H9 (cell line): Measurements from ENCODE around the gene UBFD1. TPM values are rescaled to one million over a fixed set of nuclear protein-coding genes. Genes with fewer than 3 reads are reported as not detected.

Experiments
- DNase-seq: peaks from one replicate; pipeline ENCODE4 v3.0.0-alpha.2; 2017
- H2AFZ ChIP-seq: one replicate; pipeline ENCODE4 v1.6.1; 2013; ENCODE audit warnings: mild to moderate bottlenecking, low read length, control low read depth, moderate library complexity
- H2AK5ac ChIP-seq: 2 replicates; pipeline ENCODE4 v1.6.1; 2013; ENCODE audit warnings: low read length, control low read depth, mixed read lengths; ENCODE audit not compliant: insufficient read length
- H2BK120ac ChIP-seq: one replicate; pipeline ENCODE4 v1.6.1; 2013; ENCODE audit warnings: low read depth, mild to moderate bottlenecking, low read length, control low read depth, inconsistent platforms; ENCODE audit not compliant: poor library complexity, severe bottlenecking
- H2BK12ac ChIP-seq: 2 replicates; pipeline ENCODE4 v1.6.1; 2013; ENCODE audit warnings: low read length, control low read depth, mixed read lengths, low read depth; ENCODE audit not compliant: insufficient read length
- H2BK15ac ChIP-seq: 2 replicates; pipeline ENCODE4 v1.6.1; 2013; ENCODE audit warnings: low read depth, low read length, control low read depth
- H2BK20ac ChIP-seq: one replicate; pipeline ENCODE4 v1.6.1; 2013; ENCODE audit warnings: low read depth, mild to moderate bottlenecking, low read length, control low read depth, inconsistent platforms; ENCODE audit not compliant: poor library complexity, severe bottlenecking
- H2BK5ac ChIP-seq: 2 replicates; pipeline ENCODE4 v1.6.1; 2013; ENCODE audit warnings: low read length, control low read depth, mixed read lengths; ENCODE audit not compliant: insufficient read length
- H3K14ac ChIP-seq: 2 replicates; pipeline ENCODE4 v1.6.1; 2013; ENCODE audit warnings: low read length, control low read depth; ENCODE audit not compliant: insufficient read depth
- H3K18ac ChIP-seq: 2 replicates; pipeline ENCODE4 v1.6.1; 2013; ENCODE audit warnings: low read depth, mild to moderate bottlenecking, mixed read lengths, low read length, control low read depth; ENCODE audit not compliant: insufficient read length
- H3K23ac ChIP-seq: 2 replicates; pipeline ENCODE4 v1.6.1; 2013; ENCODE audit warnings: low read length, control low read depth, mixed read lengths, low read depth; ENCODE audit not compliant: insufficient read length
- H3K23me2 ChIP-seq: 2 replicates; pipeline ENCODE4 v1.6.1; 2013; ENCODE audit warnings: low read depth, mild to moderate bottlenecking, mixed read lengths, low read length, control low read depth; ENCODE audit not compliant: insufficient read length, poor library complexity, severe bottlenecking
- H3K27ac ChIP-seq: 2 replicates; pipeline ENCODE4 v1.5.1; 2013; ENCODE audit warnings: low read length, control low read depth, mixed read lengths, low read depth; ENCODE audit not compliant: insufficient read length
- H3K27me3 ChIP-seq: 2 replicates; pipeline ENCODE4 v1.6.1; 2013; ENCODE audit warnings: low read length, control low read depth, inconsistent platforms; ENCODE audit not compliant: insufficient read depth
- H3K4ac ChIP-seq: 2 replicates; pipeline ENCODE4 v1.6.1; 2013; ENCODE audit warnings: low read depth, mild to moderate bottlenecking, control low read depth, inconsistent platforms, low read length, moderate library complexity
- H3K4me1 ChIP-seq: 2 replicates; pipeline ENCODE4 v1.6.1; 2013; ENCODE audit warnings: low read length, control low read depth, inconsistent platforms; ENCODE audit not compliant: insufficient read depth
- H3K4me2 ChIP-seq: 2 replicates; pipeline ENCODE4 v1.6.1; 2013; ENCODE audit warnings: low read length, control low read depth, mixed read lengths; ENCODE audit not compliant: insufficient read length, insufficient read depth
- H3K56ac ChIP-seq: 2 replicates; pipeline ENCODE4 v1.6.1; 2013; ENCODE audit warnings: low read depth, mild to moderate bottlenecking, mixed read lengths, low read length, control low read depth; ENCODE audit not compliant: insufficient read length
- H3K79me1 ChIP-seq: 2 replicates; pipeline ENCODE4 v1.6.1; 2013; ENCODE audit warnings: low read depth, mild to moderate bottlenecking, moderate library complexity, low read length, control low read depth, inconsistent platforms; ENCODE audit not compliant: insufficient read depth, poor library complexity, severe bottlenecking
- H3K79me2 ChIP-seq: 2 replicates; pipeline ENCODE4 v1.6.1; 2013; ENCODE audit warnings: low read length, control low read depth, inconsistent platforms; ENCODE audit not compliant: insufficient read depth
- H3K9ac ChIP-seq: 2 replicates; pipeline ENCODE4 v1.6.1; 2013; ENCODE audit warnings: low read length, control low read depth, mixed read lengths; ENCODE audit not compliant: insufficient read length; ENCODE audit errors: extremely low read depth
- H3K9me3 ChIP-seq: one replicate; pipeline ENCODE4 v1.6.1; 2013; ENCODE audit warnings: low read depth, low read length, inconsistent platforms; ENCODE audit not compliant: control insufficient read depth
- H3T11ph ChIP-seq: one replicate; pipeline ENCODE4 v1.6.1; 2013; ENCODE audit warnings: mild to moderate bottlenecking, low read length, control low read depth, inconsistent platforms
- H4K20me1 ChIP-seq: one replicate; pipeline ENCODE4 v1.6.1; 2013; ENCODE audit not compliant: control insufficient read depth, insufficient read length, insufficient read depth
- H4K5ac ChIP-seq: 2 replicates; pipeline ENCODE4 v1.6.1; 2013; ENCODE audit warnings: low read depth, mild to moderate bottlenecking, mixed read lengths, low read length, control low read depth; ENCODE audit not compliant: insufficient read length
- H4K8ac ChIP-seq: replicated peaks from 2 replicates; pipeline ENCODE4 v1.6.1; 2013; ENCODE audit warnings: low read length, control low read depth, mixed read lengths, low read depth; ENCODE audit not compliant: insufficient read length
- H4K91ac ChIP-seq: 2 replicates; pipeline ENCODE4 v1.6.1; 2013; ENCODE audit warnings: low read depth, mild to moderate bottlenecking, moderate library complexity, mixed read lengths, low read length, control low read depth; ENCODE audit not compliant: insufficient read length
- H3K27ac Mint-ChIP-seq, 3 experiments: 2 replicates in 2 of 3; 3 replicates in 1 of 3; pipeline ENCODE4 v1.8.0; 2020 to 2021; ENCODE audit warnings: mixed read lengths in 3 of 3, mild to moderate bottlenecking in 1 of 3, moderate library complexity in 1 of 3
- H3K27me3 Mint-ChIP-seq: 2 replicates; pipeline ENCODE4 v1.8.0; 2021; ENCODE audit warnings: low read depth, mild to moderate bottlenecking, moderate library complexity, mixed read lengths
- H3K36me3 Mint-ChIP-seq, 3 experiments: 2 replicates in 2 of 3; 3 replicates in 1 of 3; pipeline ENCODE4 v1.8.0; 2020 to 2021; ENCODE audit warnings: low read depth in 3 of 3, mixed read lengths in 3 of 3; ENCODE audit not compliant: insufficient read depth in 1 of 3
- H3K4me1 Mint-ChIP-seq, 2 experiments: 2 replicates each; pipeline ENCODE4 v1.8.0; 2020; ENCODE audit warnings: mixed read lengths in 2 of 2
- H3K4me3 Mint-ChIP-seq, 2 experiments: 2 replicates in 1 of 2; 3 replicates in 1 of 2; pipeline ENCODE4 v1.8.0; 2020 to 2021; ENCODE audit warnings: mild to moderate bottlenecking in 2 of 2, mixed read lengths in 2 of 2, moderate library complexity in 1 of 2
- H3K9me3 Mint-ChIP-seq, 2 experiments: 2 replicates in 1 of 2; 3 replicates in 1 of 2; pipeline ENCODE4 v1.8.0; 2020; ENCODE audit warnings: mild to moderate bottlenecking in 2 of 2, mixed read lengths in 2 of 2, moderate library complexity in 1 of 2
- CTCF ChIP-seq: fragments of 200-600 bp; sonication (generic); conservative IDR thresholded peaks from 3 replicates; pipeline ENCODE4 v1.8.0; 2021; ENCODE audit warnings: antibody characterized with exemption, mild to moderate bottlenecking
- WGBS: extraction: QIAGEN DNeasy Blood & Tissue Kit; methylation state at CpG from one replicate; pipeline ENCODE4 v1.1.7; 2013; ENCODE audit warnings: missing lambda C conversion rate, low lambda C conversion rate, mixed read lengths; ENCODE audit not compliant: insufficient read length; ENCODE audit errors: extremely low coverage; 5-methylcytosine and 5-hydroxymethylcytosine counted together
- total RNA-seq: library from RNA; stranded (reverse); gene quantifications from 2 replicates; pipeline ENCODE4 v1.2.1, GENCODE V29; 2021

UBFD1 gene
- total RNA-seq, 1 experiment from 2014 or later = 107 TPM

- Histone ChIP-seq H3K4me1 (no peaks in the 10 kb centered on the region), H2AK5ac (no peak overlapping the region), H4K8ac (no peak overlapping the region), H3K79me1 (no peaks in the 10 kb centered on the region), H3K14ac (no peak overlapping the region), H3K23me2 (no peaks in the 10 kb centered on the region), H3K27me3 (no peaks in the 10 kb centered on the region), H2AFZ (no peak overlapping the region), H3K4me2 (no peak overlapping the region), H2BK20ac (no peak overlapping the region), H2BK120ac (no peak overlapping the region), H3K9me3 (no peaks in the 10 kb centered on the region), H2BK5ac (no peak overlapping the region), H2BK12ac (no peak overlapping the region), H3K4ac (no peak overlapping the region), H4K91ac (no peak overlapping the region), H3K18ac (no peak overlapping the region), H4K20me1 (no peaks in the 10 kb centered on the region), H2BK15ac (no peak overlapping the region), H3K27ac (no peak overlapping the region), H3K79me2 (no peaks in the 10 kb centered on the region), H3K23ac (no peak overlapping the region), H3K9ac (no peak overlapping the region), H3K56ac (no peak overlapping the region), H3T11ph (no peak overlapping the region), H4K5ac (no peak overlapping the region)
- Mint-ChIP-seq H3K4me1 (no peaks in the 10 kb centered on the region), H3K9me3 (no peaks in the 10 kb centered on the region), H3K4me3 (no peak overlapping the region), H3K27ac (no peak overlapping the region), H3K36me3 (peaks cover 28 to 83% (median 68%) of the 10 kb centered on the region in 3 experiments; a peak in 6 of 7 replicates), H3K27me3 (no peaks in the 10 kb centered on the region)
- WGBS = no CpG with 5 or more reads among the region's 1 CpG
- no peak for DNase-seq
- no peak for TF ChIP-seq CTCF
Observed at GRCh38 chr16:23532448-23532847, 25.1 kb upstream of the UBFD1 start.
